ENCODE data around the gene TEX2. TPM values are rescaled to one million over a fixed set of nuclear protein-coding genes. Genes with fewer than 3 reads are reported as not detected.
"Not testable (repeated sequence)": the region's sequence is repeated elsewhere in the genome, so short reads cannot be mapped to it uniquely, and the experiment has no call there.

Gene TEX2
- total and polyA plus RNA-seq, 2 experiments from 2014 or later: 26.9 to 37.0 TPM

- DNase-seq: no peak
- in situ Hi-C loops (cut with MboI): no loop called here
- WGBS, 2 experiments (ENCODE audit: low coverage in 1 of 2, low lambda C conversion rate in 2 of 2, missing lambda C conversion rate in 2 of 2): 96 to 97% methylated on average over 11 of the region's 11 CpGs
Observed at GRCh38 chr17:64187093-64187895, 75.8 kb downstream of the TEX2 start.

GRCh38 chr17:64186171-64187092 is 76.6 kb downstream of the TEX2 start:
- Histone ChIP-seq H3K27me3 (replicated peaks; ENCODE audit: insufficient read depth) (no peaks in the 10 kb centered on the region), H3K9ac (no peak overlapping the region), H3K9me3 (ENCODE audit: low read depth) (no peaks in the 10 kb centered on the region), H3K4me3 (no peak overlapping the region), H3K27ac (no peak overlapping the region), H3K9me2 (ENCODE audit: insufficient read depth) (no peaks in the 10 kb centered on the region), H3K79me2 (ENCODE audit: insufficient read depth) (no peaks in the 10 kb centered on the region; the same call in 1 of the 2 replicates), H3K36me3 (ENCODE audit: low read depth) (0 out of 2 replicates have a peak, but pooled peaks cover 6% of the 10 kb centered on the region), H3K4me1 (ENCODE audit: insufficient read depth) (peaks cover 11% of the 10 kb centered on the region), H2AFZ (no peak overlapping the region), H3K4me2 (ENCODE audit: unreplicated experiment) (no peak overlapping the region), H4K20me1 (ENCODE audit: insufficient read depth) (no peaks in the 10 kb centered on the region), H3F3A (ENCODE audit: insufficient read depth) (peaks cover 18% of the 10 kb centered on the region)
- DNase-seq: no peak
- TF ChIP-seq EZH2 (IDR thresholded peaks at IDR 0.05; ENCODE audit: insufficient read depth, poor library complexity, severe bottlenecking): no peak
- no peak for TF ChIP-seq EZH2phosphoT487 (IDR thresholded peaks at IDR 0.05; ENCODE audit: insufficient read depth, low read depth)
- WGBS, 2 experiments (ENCODE audit: low coverage in 1 of 2, low lambda C conversion rate in 2 of 2, missing lambda C conversion rate in 2 of 2): 95 to 97% methylated on average over 12 of the region's 12 CpGs
- in situ Hi-C loops (cut with MboI): no loop called here

More at GRCh38 chr17:64187093-64187895, 75.8 kb downstream of the TEX2 start:
- Histone ChIP-seq H2AFZ (no peak overlapping the region), H3K9ac (no peak overlapping the region), H3K4me1 (ENCODE audit: insufficient read depth) (peaks cover 11% of the 10 kb centered on the region), H3K79me2 (ENCODE audit: insufficient read depth) (no peaks in the 10 kb centered on the region; the same call in 1 of the 2 replicates), H3K27ac (no peak overlapping the region), H3K27me3 (replicated peaks; ENCODE audit: insufficient read depth) (no peaks in the 10 kb centered on the region), H3K36me3 (ENCODE audit: low read depth) (0 out of 2 replicates have a peak, but pooled peaks cover 6% of the 10 kb centered on the region), H3K9me3 (ENCODE audit: low read depth) (no peaks in the 10 kb centered on the region), H3K9me2 (ENCODE audit: insufficient read depth) (no peaks in the 10 kb centered on the region), H3F3A (ENCODE audit: insufficient read depth) (peaks cover 18% of the 10 kb centered on the region), H3K4me3 (no peak overlapping the region), H3K4me2 (ENCODE audit: unreplicated experiment) (no peak overlapping the region), H4K20me1 (ENCODE audit: insufficient read depth) (no peaks in the 10 kb centered on the region)
- TF ChIP-seq EZH2phosphoT487 (IDR thresholded peaks at IDR 0.05; ENCODE audit: insufficient read depth, low read depth) (no peak), EZH2 (IDR thresholded peaks at IDR 0.05; ENCODE audit: insufficient read depth, poor library complexity, severe bottlenecking) (no peak)

DNA sequence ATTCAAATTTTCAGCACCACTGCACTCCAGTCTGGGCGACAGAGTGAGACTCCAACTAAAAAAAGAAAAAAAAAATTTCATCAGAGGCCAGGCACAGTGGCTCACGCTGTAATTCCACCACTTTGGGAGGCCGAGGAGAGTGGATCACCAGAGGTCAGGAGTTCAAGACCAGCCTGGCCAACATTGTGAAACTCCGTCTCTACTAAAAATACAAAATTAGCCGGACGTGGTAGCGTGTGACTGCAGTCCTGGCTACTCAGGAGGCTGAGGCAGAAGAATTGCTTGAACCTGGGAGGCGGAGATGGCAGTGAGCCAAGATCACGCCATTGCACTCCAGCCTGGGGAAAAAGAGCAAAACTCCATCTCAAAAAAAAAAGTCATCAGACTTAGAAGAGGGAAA is 77.5 kb downstream of the TEX2 start:
- DNase-seq: not testable (repeated sequence)
- WGBS, 2 experiments (ENCODE audit: low coverage in 1 of 2, low lambda C conversion rate in 2 of 2, missing lambda C conversion rate in 2 of 2): 86 to 89% methylated on average over 9 of the region's 9 CpGs

DNA sequence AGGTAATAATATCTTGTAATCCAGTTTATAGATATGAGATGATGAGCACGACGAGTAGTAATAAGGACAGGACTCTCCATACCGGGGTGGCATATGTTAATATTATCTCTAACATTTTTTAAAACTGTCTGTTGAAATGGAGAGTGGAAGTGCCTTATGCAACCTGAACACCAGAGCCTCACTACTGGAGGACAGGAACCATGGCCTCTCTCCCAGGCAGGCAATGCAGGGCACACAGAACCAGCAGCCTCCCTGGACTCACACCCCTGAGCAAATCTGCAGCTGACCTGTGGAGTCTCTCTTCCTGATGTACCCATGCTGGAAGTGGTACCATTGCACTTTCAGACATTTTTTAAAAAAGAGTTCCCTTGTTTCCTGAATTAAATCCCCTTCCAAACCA is 78.0 kb downstream of the TEX2 start:
- Histone ChIP-seq H3F3A (ENCODE audit: insufficient read depth) (peaks cover 24% of the 10 kb centered on the region), H3K9me3 (ENCODE audit: low read depth) (no peaks in the 10 kb centered on the region), H2AFZ (no peak overlapping the region), H3K79me2 (ENCODE audit: insufficient read depth) (no peaks in the 10 kb centered on the region; the same call in 1 of the 2 replicates), H3K4me3 (no peak overlapping the region), H3K36me3 (ENCODE audit: low read depth) (no peaks in the 10 kb centered on the region), H3K4me2 (ENCODE audit: unreplicated experiment) (no peak overlapping the region), H3K27ac (no peak overlapping the region), H3K4me1 (ENCODE audit: insufficient read depth) (peaks cover 14% of the 10 kb centered on the region), H3K9me2 (ENCODE audit: insufficient read depth) (no peaks in the 10 kb centered on the region), H4K20me1 (ENCODE audit: insufficient read depth) (no peaks in the 10 kb centered on the region), H3K27me3 (replicated peaks; ENCODE audit: insufficient read depth) (no peaks in the 10 kb centered on the region), H3K9ac (no peak overlapping the region)
- no peak for DNase-seq
- WGBS, 2 experiments (ENCODE audit: low coverage in 1 of 2, low lambda C conversion rate in 2 of 2, missing lambda C conversion rate in 2 of 2): 96 to 100% methylated on average over 3 of the region's 3 CpGs
- TF ChIP-seq EZH2phosphoT487 (IDR thresholded peaks at IDR 0.05; ENCODE audit: insufficient read depth, low read depth) (no peak), EZH2 (IDR thresholded peaks at IDR 0.05; ENCODE audit: insufficient read depth, poor library complexity, severe bottlenecking) (no peak)
- in situ Hi-C loops (cut with MboI): no loop called here

More for the DNA sequence above, 77.5 kb downstream of the TEX2 start:
- in situ Hi-C loops (cut with MboI); H3K79me2 ChIP-seq (ENCODE audit: insufficient read depth); H4K20me1 ChIP-seq (ENCODE audit: insufficient read depth); H3K36me3 ChIP-seq (ENCODE audit: low read depth); H3K27me3 ChIP-seq (replicated peaks; ENCODE audit: insufficient read depth); H3K9ac ChIP-seq; H3K9me3 ChIP-seq (ENCODE audit: low read depth); H2AFZ ChIP-seq; H3K4me2 ChIP-seq (ENCODE audit: unreplicated experiment); H3K9me2 ChIP-seq (ENCODE audit: insufficient read depth); H3K27ac ChIP-seq; H3K4me3 ChIP-seq: not testable (repeated sequence)
- H3K4me1 ChIP-seq (ENCODE audit: insufficient read depth): peaks cover 11% of the 10 kb centered on the region
- H3F3A ChIP-seq (ENCODE audit: insufficient read depth): peaks cover 20% of the 10 kb centered on the region

Data from GM23248 (cell line).